ENCODE results near the gene VAT1L. TPM values are rescaled to one million over a fixed set of nuclear protein-coding genes. Genes with fewer than 3 reads are reported as not detected.

Gene VAT1L
- total RNA-seq, 1 experiment from 2014 or later, result 19.1 TPM

DNA sequence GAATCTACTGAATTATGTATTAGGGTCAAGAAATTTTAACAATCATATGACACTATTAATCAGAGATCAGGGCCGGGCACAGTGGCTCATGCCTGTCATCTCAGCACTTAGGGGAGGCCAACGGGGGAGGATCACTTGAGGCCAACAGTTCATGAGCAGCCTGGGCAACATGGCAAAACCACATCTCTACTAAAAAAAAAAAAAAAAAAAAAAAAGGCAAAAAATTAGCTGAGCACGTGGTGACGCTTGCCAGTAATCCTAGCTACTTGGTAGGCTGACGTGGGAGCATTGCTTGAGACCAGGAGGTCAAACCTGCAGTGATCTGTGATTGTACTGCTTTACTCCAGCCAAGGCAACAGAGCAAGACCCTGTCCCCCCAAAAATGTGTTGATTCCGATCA is 181.5 kb downstream of the VAT1L start (continued):
- TF ChIP-seq JUN (CRISPR knock-in tag; IDR thresholded peaks at IDR 0.05), result no peak

DNA sequence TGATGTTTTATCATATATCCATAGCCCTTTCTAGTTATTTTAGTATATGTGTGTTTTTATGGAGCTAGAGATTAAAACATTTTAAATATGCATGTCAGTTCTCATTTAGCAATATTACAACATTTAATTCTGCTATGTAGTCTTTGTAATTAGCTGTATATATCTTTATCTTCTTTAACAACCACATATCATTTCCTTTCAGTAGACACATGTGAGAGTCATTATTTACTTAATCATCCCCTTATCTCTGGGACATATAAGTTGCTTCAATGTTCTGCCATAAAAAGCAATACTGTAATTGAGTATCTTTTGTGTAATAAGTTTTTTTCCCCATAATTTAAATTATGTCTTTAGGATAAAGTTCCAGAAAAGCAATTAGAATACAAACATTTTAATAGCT is 182.0 kb downstream of the VAT1L start:
- Mint-ChIP-seq H3K4me3 (no peak overlapping the region), H3K4me1 (peaks cover 74% of the 10 kb centered on the region), H3K36me3 (no peaks in the 10 kb centered on the region), H3K27me3 (ENCODE audit: low read depth) (peaks cover 12% of the 10 kb centered on the region), H3K27ac (no peak overlapping the region), H3K9me3 (no peaks in the 10 kb centered on the region)
- POLR2A ChIA-PET, result interaction anchor here (0.6 kb wide), 1 partner anchor 261 kb away, joined by 9 read pairs; no protein-coding TSS in a partner anchor
- TF ChIP-seq ETV6 (CRISPR knock-in tag; IDR thresholded peaks at IDR 0.05) (no peak), TP53 (CRISPR knock-in tag; IDR thresholded peaks at IDR 0.05) (no peak), ZNF138 (CRISPR knock-in tag; conservative IDR thresholded peaks at IDR 0.05) (no peak), KAT7 (CRISPR knock-in tag; IDR thresholded peaks at IDR 0.05; ENCODE audit: borderline replicate concordance) (no peak), ESRRA (CRISPR knock-in tag; IDR thresholded peaks at IDR 0.05; ENCODE audit: borderline replicate concordance) (no peak), ZNF263 (CRISPR knock-in tag; IDR thresholded peaks at IDR 0.05; ENCODE audit: low read depth) (no peak), GABPB1 (CRISPR knock-in tag; IDR thresholded peaks at IDR 0.05) (no peak), ELF4 (CRISPR knock-in tag; IDR thresholded peaks at IDR 0.05; ENCODE audit: low read depth) (no peak), JUN (CRISPR knock-in tag; IDR thresholded peaks at IDR 0.05) (no peak), SMAD3 (CRISPR knock-in tag; IDR thresholded peaks at IDR 0.05; ENCODE audit: borderline replicate concordance) (no peak), RORB (CRISPR knock-in tag; IDR thresholded peaks at IDR 0.05) (no peak), IRF2 (CRISPR knock-in tag; IDR thresholded peaks at IDR 0.05; ENCODE audit: borderline replicate concordance, low read depth) (no peak), PRRX2 (CRISPR knock-in tag; IDR thresholded peaks at IDR 0.05) (no peak)
- TF ChIP-seq, protein P1, sequence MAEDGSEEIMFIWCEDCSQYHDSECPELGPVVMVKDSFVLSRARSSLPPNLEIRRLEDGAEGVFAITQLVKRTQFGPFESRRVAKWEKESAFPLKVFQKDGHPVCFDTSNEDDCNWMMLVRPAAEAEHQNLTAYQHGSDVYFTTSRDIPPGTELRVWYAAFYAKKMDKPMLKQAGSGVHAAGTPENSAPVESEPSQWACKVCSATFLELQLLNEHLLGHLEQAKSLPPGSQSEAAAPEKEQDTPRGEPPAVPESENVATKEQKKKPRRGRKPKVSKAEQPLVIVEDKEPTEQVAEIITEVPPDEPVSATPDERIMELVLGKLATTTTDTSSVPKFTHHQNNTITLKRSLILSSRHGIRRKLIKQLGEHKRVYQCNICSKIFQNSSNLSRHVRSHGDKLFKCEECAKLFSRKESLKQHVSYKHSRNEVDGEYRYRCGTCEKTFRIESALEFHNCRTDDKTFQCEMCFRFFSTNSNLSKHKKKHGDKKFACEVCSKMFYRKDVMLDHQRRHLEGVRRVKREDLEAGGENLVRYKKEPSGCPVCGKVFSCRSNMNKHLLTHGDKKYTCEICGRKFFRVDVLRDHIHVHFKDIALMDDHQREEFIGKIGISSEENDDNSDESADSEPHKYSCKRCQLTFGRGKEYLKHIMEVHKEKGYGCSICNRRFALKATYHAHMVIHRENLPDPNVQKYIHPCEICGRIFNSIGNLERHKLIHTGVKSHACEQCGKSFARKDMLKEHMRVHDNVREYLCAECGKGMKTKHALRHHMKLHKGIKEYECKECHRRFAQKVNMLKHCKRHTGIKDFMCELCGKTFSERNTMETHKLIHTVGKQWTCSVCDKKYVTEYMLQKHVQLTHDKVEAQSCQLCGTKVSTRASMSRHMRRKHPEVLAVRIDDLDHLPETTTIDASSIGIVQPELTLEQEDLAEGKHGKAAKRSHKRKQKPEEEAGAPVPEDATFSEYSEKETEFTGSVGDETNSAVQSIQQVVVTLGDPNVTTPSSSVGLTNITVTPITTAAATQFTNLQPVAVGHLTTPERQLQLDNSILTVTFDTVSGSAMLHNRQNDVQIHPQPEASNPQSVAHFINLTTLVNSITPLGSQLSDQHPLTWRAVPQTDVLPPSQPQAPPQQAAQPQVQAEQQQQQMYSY (CRISPR knock-in tag; IDR thresholded peaks at IDR 0.05), result no peak
- TF ChIP-seq, protein P2, sequence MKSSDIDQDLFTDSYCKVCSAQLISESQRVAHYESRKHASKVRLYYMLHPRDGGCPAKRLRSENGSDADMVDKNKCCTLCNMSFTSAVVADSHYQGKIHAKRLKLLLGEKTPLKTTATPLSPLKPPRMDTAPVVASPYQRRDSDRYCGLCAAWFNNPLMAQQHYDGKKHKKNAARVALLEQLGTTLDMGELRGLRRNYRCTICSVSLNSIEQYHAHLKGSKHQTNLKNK (CRISPR knock-in tag; IDR thresholded peaks at IDR 0.05), result no peak
- TF ChIP-seq, protein P3, sequence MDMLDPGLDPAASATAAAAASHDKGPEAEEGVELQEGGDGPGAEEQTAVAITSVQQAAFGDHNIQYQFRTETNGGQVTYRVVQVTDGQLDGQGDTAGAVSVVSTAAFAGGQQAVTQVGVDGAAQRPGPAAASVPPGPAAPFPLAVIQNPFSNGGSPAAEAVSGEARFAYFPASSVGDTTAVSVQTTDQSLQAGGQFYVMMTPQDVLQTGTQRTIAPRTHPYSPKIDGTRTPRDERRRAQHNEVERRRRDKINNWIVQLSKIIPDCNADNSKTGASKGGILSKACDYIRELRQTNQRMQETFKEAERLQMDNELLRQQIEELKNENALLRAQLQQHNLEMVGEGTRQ (CRISPR knock-in tag; IDR thresholded peaks at IDR 0.05), result no peak
- TF ChIP-seq, protein P4, sequence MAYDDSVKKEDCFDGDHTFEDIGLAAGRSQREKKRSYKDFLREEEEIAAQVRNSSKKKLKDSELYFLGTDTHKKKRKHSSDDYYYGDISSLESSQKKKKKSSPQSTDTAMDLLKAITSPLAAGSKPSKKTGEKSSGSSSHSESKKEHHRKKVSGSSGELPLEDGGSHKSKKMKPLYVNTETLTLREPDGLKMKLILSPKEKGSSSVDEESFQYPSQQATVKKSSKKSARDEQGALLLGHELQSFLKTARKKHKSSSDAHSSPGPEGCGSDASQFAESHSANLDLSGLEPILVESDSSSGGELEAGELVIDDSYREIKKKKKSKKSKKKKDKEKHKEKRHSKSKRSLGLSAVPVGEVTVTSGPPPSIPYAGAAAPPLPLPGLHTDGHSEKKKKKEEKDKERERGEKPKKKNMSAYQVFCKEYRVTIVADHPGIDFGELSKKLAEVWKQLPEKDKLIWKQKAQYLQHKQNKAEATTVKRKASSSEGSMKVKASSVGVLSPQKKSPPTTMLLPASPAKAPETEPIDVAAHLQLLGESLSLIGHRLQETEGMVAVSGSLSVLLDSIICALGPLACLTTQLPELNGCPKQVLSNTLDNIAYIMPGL (CRISPR knock-in tag; IDR thresholded peaks at IDR 0.05), result no peak
- TF ChIP-seq, protein P5, sequence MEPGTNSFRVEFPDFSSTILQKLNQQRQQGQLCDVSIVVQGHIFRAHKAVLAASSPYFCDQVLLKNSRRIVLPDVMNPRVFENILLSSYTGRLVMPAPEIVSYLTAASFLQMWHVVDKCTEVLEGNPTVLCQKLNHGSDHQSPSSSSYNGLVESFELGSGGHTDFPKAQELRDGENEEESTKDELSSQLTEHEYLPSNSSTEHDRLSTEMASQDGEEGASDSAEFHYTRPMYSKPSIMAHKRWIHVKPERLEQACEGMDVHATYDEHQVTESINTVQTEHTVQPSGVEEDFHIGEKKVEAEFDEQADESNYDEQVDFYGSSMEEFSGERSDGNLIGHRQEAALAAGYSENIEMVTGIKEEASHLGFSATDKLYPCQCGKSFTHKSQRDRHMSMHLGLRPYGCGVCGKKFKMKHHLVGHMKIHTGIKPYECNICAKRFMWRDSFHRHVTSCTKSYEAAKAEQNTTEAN (CRISPR knock-in tag; IDR thresholded peaks at IDR 0.05), result no peak
- TF ChIP-seq, protein P6, sequence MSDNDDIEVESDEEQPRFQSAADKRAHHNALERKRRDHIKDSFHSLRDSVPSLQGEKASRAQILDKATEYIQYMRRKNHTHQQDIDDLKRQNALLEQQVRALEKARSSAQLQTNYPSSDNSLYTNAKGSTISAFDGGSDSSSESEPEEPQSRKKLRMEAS (CRISPR knock-in tag; IDR thresholded peaks at IDR 0.05), result no peak
- DNase-seq (ENCODE audit: low spot score) (no peak), ATAC-seq (no peak)
- CTCF ChIA-PET, result interaction anchor here (0.6 to 3.8 kb wide), 10 partner anchors 19 to 955 kb away, joined by 3 to 19 read pairs (median 3); partner anchors contain the start of gene VAT1L
